PC-9 (cell line): ENCODE measurements around the gene UTP11.

Source experiments
- EZH2 ChIP-seq: fragments of 200-600 bp; sonication (generic); IDR thresholded peaks from 2 replicates; pipeline ENCODE4 v1.8.0; 2017; ENCODE audit warnings: antibody characterized with exemption, low read depth
- TF ChIP-seq, protein P1 (sequence below): fragments of 200-600 bp; sonication (generic); conservative IDR thresholded peaks from 2 replicates; pipeline ENCODE4 v1.6.1; 2017; ENCODE audit warnings: mixed run types, antibody characterized with exemption, mild to moderate bottlenecking, moderate library complexity

DNA sequence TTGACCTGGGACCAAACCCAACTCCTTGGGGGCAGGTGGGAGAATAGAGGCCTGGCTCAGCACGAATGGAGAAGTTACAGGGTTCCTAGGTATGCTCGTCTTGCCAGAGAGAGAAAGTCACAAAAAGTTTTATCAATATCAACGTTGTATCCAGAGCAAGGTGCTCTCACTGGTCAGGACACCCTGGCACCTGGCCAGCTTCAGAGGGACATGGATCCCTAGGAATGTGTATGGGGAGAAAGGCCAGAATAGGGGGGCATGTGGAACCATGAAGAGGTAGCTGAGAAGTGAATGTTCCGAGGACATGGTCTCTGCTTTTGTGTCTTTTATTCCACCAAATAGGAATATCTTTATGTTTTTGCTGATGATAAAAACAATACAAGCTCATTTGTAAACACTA, 43.4 kb downstream of the UTP11 start:
- TF ChIP-seq, protein P1, sequence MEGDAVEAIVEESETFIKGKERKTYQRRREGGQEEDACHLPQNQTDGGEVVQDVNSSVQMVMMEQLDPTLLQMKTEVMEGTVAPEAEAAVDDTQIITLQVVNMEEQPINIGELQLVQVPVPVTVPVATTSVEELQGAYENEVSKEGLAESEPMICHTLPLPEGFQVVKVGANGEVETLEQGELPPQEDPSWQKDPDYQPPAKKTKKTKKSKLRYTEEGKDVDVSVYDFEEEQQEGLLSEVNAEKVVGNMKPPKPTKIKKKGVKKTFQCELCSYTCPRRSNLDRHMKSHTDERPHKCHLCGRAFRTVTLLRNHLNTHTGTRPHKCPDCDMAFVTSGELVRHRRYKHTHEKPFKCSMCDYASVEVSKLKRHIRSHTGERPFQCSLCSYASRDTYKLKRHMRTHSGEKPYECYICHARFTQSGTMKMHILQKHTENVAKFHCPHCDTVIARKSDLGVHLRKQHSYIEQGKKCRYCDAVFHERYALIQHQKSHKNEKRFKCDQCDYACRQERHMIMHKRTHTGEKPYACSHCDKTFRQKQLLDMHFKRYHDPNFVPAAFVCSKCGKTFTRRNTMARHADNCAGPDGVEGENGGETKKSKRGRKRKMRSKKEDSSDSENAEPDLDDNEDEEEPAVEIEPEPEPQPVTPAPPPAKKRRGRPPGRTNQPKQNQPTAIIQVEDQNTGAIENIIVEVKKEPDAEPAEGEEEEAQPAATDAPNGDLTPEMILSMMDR = no peak
- TF ChIP-seq EZH2 = no peak
